GM04503 (cell line): ENCODE results near the gene NPS.

Source experiments
- DNase-seq: peaks from one replicate; pipeline ENCODE4 v3.0.0-alpha.2; 2012; ENCODE audit warnings: low read depth

The NPS gene

GRCh38 chr10:127561647-127562046 lies 12.5 kb downstream of the NPS start:
- DNase-seq = no peak

DNA sequence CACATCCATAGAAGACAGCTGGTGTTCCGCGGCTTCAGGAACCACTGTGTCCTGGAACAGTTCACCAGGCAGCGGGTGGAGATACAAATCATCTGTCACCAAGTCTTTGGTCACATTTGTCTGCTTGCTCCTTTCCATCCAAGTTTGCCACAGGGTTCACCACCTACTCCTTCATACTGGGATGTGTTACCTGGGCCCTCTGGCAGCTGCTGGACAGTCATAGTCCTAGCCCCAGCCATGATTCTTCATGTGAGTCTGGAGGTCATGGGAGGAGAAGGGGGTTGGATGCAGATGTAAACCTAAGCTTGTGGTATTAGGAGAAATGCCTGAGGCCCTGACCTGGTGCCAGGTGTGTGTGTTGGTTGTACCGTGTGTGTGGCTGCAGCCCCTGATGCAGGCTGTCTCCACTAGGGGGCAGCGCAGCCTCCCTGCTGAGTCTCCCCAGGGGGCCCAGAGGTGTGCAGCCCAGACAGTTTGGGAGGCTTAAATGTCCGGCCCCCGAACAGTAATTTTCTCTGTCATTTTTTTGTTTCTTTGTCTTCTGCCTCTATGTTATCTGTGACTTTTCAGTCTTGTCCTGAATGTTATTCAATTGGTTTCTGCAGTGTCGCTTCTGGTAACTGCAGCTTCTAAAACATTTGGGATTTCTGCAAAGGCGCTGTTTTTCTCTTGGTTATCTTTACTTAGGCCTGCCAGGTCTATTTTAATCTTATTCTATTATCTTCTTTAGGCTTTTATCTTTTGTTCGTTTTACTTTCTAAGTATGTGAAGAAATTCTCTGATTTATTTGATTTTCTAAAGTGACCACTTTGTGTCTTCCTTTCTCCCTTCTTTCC lies 14.8 kb downstream of the NPS start:
- no peak for DNase-seq

GRCh38 chr10:127564644-127565043 lies 15.5 kb downstream of the NPS start:
- no peak for DNase-seq

DNA sequence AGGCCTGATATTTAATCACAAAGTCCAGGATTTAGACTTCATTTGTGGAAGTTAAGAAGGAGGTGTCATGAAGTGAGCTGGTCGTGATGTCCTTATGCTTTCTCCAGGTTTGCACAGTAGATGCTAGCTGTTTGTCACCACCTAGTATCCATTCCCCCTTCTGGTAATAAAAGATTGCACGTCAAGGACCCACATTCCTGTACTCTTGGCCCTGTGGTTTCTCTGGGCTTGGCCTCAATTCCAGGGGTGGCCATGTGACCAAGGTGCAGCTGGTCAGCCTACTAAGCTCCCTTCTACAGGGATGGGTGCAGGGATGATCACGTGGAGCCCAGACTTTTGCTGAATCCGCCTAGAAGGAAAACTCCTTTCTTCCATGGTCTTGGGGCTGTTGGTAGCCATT lies 16.5 kb downstream of the NPS start:
- no peak for DNase-seq

DNA sequence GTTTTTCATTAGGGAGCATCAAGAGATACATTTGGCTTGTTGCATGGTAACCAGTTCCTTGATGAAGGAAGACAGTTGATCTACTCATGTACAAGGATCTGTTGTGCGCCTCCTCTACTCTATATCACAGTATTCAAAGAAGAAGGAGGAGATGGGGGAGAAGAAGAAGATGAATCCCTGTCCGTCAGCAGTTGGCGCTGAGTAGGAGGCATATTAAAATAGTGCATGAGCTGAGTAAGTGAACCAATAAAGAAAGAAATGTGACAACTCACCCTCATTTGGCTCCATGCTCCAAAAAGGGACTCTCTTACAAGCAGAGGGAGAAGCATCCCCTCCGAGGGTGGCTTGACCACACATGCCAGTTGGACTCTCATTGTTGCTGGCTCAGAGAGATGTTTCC lies 20.1 kb downstream of the NPS start:
- DNase-seq = no peak

GRCh38 chr10:127570036-127570435 lies 20.9 kb downstream of the NPS start:
- DNase-seq = no peak

DNA sequence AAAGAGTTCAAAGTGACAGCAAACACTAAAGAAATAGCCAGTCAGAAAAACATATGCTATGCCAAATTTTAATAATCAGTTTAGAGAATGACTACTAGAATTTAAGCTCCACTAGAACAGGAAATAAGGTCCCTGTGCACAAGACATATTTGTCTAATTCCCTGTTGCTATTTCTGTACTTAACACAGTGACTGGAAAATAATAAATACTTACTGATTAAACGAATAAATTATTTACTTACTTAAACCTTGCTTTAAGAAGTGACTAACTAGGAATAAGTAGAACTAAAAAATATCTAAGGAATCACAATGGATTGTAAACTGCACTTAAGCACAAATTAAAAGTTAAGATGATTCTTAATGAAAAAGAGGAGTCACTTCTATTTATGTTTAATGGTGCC lies 22.3 kb downstream of the NPS start:
- DNase-seq = no peak

DNA sequence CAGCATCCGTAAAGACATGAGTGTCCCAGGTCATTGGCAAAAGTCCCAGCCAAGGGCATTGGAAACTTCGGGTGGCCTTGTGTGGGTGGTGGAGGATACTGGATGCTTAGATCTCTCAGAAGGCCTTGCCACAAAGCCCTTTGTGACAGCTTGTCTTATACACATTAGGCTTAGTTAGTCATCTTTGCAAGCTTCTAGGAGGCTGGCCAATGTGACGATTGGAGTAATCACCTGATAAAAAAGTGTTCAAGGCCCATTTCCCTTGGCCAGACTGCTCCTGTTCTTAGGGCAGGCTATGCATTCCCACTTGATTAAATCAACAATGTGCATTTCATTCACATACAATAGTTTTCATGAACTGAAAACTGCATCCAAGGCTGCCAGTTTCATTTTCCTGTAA lies 26.9 kb downstream of the NPS start:
- no peak for DNase-seq

DNA sequence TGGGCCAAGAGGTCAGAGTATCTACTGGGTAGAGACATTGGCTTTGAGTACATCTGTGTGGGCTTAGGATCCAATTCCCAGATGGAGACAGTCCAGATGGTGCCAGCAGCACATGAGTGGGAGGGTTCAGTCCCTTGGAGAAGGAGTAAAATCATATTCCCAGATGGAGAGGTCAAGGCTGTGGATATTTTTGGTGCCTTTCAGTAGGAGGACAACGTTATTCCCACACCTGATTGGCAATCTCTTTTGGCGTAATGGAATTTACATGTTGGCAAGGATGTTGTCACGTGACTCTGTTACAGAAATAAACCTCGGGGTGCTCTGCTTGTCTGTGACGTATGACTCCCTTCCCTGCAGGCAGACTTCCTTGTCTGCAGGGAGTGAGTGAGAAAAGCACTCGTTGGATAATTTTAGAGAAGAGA lies 27.6 kb downstream of the NPS start:
- DNase-seq = no peak

- no peak for DNase-seq
Measured at GRCh38 chr10:127577376-127578258, 28.5 kb downstream of the NPS start.

DNA sequence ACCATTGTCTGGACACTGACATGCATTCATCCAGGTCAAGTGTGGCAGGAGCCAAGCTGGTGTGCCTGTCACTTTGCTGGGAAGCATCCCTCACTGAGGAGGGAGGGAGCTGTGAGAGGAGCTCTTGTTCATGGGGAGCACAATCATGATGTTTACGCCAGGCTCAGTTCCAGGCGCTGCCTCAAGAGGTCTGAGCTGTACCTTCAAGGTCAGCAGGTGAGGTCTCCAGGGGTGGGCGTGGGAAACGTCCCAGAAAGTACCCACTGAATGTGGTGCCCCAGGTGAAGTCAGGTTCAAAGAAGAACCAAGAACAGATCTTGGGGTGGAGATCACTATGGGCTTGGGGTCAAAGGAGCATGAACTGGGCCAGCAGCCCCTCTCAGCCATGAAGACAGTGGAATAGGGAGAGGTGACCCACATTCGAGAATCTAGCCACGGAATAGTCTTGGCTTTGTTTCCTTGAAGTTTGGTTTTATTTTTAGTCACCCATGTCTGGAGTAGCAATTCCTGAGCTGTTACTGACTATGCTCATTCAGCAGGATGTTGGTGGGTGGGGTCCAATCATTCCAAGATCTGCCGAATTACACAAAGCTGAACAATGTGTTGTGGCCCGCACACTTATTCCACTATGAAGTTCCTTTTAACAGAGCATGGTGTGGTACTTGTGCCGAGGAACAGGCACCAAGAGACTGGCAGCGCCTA lies 29.3 kb downstream of the NPS start:
- DNase-seq = no peak

DNA sequence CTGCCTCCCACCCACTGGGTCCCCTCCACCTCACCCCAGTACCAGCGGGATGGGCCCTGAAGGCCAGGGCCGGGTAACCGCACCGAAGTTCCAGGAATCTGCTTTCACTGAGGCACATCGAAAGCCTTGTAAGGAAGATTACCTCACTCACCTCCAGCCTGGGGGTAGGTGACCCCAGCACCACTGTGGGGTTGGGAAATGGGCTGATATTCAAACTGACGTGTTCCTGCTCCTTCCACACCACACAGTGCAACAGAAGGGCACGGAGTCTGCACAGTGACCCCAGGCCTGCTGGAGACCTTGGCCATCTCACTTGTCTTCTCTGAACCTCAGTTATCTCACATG lies 29.8 kb downstream of the NPS start:
- no peak for DNase-seq

GRCh38 chr10:127579640-127580039 lies 30.5 kb downstream of the NPS start:
- no peak for DNase-seq

DNA sequence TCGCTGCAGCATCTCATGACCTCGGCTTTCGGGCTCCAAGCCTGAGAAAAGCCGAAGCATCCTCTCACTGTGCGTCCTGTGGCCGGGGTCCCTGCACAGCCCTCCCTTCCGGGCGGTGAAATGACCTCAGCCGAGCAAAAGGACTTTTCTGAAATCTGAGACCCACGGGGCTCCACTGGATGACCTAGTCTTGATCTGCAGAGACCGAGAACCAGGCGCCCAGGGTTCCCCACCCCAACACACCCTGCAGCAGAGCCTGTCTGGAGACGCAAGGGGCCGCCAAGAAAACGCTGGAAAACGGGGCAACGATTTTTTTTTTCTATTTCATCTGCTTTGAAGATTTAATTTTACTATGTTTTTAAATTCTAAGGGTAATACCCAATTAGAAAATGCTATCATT lies 31.7 kb downstream of the NPS start:
- no peak for DNase-seq

DNA sequence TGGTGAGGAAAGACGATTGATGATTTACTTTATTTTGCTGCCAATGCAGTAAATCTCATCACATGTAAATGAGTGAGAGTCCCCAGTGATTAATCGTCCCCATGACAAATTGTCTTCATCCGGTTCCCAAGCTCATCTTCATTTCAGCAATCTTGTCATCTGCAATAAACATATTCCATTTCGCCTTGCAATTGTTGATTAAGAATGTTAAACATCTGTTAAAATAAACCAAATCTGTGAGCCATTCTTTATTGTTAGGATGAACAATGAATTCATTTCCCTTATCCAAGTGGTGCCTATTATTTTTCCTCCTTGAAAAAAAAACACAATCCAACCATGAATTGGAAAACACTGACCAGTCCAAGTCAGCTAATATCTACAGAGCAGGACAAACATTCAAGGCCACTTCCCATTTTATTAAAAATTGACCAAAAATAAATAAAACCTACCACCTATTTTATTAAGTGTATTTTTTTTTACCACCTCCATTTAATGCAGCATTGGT lies 36.5 kb downstream of the NPS start:
- DNase-seq = no peak

DNA sequence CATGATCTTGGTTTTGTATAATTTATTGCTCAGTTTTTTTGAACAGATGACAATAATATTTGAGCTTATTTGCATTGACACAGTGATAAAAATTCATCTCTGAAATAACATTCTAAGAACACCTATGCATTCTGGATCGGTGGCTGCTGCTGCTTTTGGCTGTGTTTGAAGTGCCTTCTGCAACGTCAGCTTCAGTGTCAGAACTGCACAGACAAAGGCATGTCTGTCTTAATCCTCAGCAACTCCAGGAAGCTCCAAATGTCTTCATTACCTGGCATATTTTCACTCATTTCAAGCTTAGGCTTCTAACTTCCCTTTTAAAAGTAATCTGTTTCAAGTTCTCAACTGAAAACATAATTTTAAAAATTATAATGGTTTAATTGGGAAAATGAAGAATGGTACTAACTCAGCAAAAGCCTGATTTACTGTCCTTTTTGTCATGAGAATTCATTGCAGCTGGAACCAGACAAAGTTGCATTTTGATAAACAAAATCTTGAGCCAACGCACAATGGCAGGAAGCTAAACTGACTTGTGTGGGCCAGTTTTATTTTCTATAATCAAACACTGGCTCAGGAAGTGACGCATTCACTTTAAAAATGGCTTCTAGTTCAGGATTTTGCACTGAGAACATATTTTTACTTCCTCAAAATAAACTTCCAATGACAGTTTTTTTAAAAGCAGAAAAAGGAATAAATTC lies 38.7 kb downstream of the NPS start:
- DNase-seq = no peak

DNA sequence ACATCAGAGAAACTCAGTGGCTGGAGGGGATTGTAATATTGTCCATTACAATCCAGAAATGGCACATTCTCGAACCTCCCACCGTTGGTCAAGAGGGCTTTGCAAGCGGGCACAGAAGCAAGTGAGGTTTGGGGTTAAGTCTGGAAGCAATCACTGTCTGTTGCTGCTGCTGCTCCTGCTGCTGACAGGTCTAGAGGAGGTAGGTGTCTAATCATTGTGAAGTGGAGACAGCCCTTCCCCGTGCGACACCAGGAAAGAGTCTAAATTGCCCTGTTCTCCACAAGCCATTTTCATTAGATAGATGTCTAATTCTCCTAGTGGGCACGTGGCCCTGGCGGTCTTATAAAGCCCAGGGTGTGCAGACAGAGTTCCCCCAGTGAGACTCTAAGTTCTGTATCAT lies 43.5 kb downstream of the NPS start:
- no peak for DNase-seq

GRCh38 chr10:127600479-127600878 lies 51.4 kb downstream of the NPS start:
- no peak for DNase-seq
